ENCODE data around the gene PIP5K1C.

- TF ChIP-seq CTCF (optimal IDR thresholded peaks at IDR 0.05 in 1 of 3, IDR thresholded peaks at IDR 0.05 in 1 of 3, conservative IDR thresholded peaks at IDR 0.05 in 1 of 3; ENCODE audit: extremely low read depth in 1 of 3, insufficient read depth in 2 of 3, low read length in 3 of 3), result no peak
- TF ChIP-seq EZH2 (IDR thresholded peaks at IDR 0.05; ENCODE audit: low read length), result no peak
These were observed 92.1 kb downstream of the PIP5K1C start for GRCh38 chr19:3608079-3608641.

Measured in keratinocyte (primary cell).